Measurements from ENCODE around the gene DBH.
A peak's percentile ranks its signal among the peaks of the same experiment; 100 is the strongest.

Gene DBH

GRCh38 chr9:133591985-133592384 lies 44.2 kb upstream of the DBH start:
- no peak for DNase-seq (ENCODE audit: low read depth)
- TF ChIP-seq CTCF (conservative IDR thresholded peaks at IDR 0.05; ENCODE audit: low read depth, low read length): no peak
- no peak overlapping the region for H3K4me3 ChIP-seq (ENCODE audit: low read depth, low read length)

- no peak overlapping the region for H3K4me3 ChIP-seq (ENCODE audit: low read depth, low read length)
- TF ChIP-seq CTCF (conservative IDR thresholded peaks at IDR 0.05; ENCODE audit: low read depth, low read length): peak; percentile 71
- DNase-seq (ENCODE audit: low read depth): peak; percentile 49
Observed at GRCh38 chr9:133592731-133593409, 43.3 kb upstream of the DBH start.

GRCh38 chr9:133593587-133594253 lies 42.4 kb upstream of the DBH start:
- TF ChIP-seq CTCF (conservative IDR thresholded peaks at IDR 0.05; ENCODE audit: low read depth, low read length): no peak
- DNase-seq (ENCODE audit: low read depth): no peak
- H3K4me3 ChIP-seq (ENCODE audit: low read depth, low read length): no peak overlapping the region

- H3K4me3 ChIP-seq (ENCODE audit: low read depth, low read length): no peak overlapping the region
- no peak for DNase-seq (ENCODE audit: low read depth)
- TF ChIP-seq CTCF (conservative IDR thresholded peaks at IDR 0.05; ENCODE audit: low read depth, low read length): peak; percentile 9
Observed at GRCh38 chr9:133594310-133594709, 41.9 kb upstream of the DBH start.

- H3K4me3 ChIP-seq (ENCODE audit: low read depth, low read length): no peak overlapping the region
- TF ChIP-seq CTCF (conservative IDR thresholded peaks at IDR 0.05; ENCODE audit: low read depth, low read length): no peak
- DNase-seq (ENCODE audit: low read depth): no peak
Observed at GRCh38 chr9:133595910-133596309, 40.3 kb upstream of the DBH start.

GRCh38 chr9:133597316-133597957 lies 38.7 kb upstream of the DBH start:
- DNase-seq (ENCODE audit: low read depth): peak; percentile 37
- no peak for TF ChIP-seq CTCF (conservative IDR thresholded peaks at IDR 0.05; ENCODE audit: low read depth, low read length)
- no peak overlapping the region for H3K4me3 ChIP-seq (ENCODE audit: low read depth, low read length)
